GM12878 (cell line): ENCODE results near the gene KTN1. TPM values are rescaled to one million over a fixed set of nuclear protein-coding genes. Genes with fewer than 3 reads are reported as not detected.

Experiments used
- ATAC-seq: fragments of 200-7000 bp; cut with Tn5 transposase; 3 replicates; pipeline ENCODE4 v1.9.1; 2020; ENCODE audit warnings: mild to moderate bottlenecking, moderate library complexity
- BruUV-seq: library from RNA; stranded (reverse); fragments of 400-500 nt; replicated peaks from 2 replicates; lab custom pipeline; 2021; lab: Mats Ljungman, UMichigan
- CTCF ChIA-PET: fragments of 300-600 bp; sonication (Branson Sonifier 250); formaldehyde crosslinking; extraction: SDS; loops from one replicate; lab custom pipeline; 2021; ENCODE audit warnings: inconsistent platforms; lab: Yijun Ruan, JAX
- POLR2A ChIA-PET: fragments of 350-600 bp; formaldehyde crosslinking; extraction: SDS; loops from one replicate; lab custom pipeline; 2021; ENCODE audit warnings: inconsistent platforms; lab: Charles Lee
- RAD21 ChIA-PET: fragments of 300-600 bp; sonication (Branson Sonifier 250); formaldehyde crosslinking; loops from one replicate; lab custom pipeline; 2023; ENCODE audit warnings: antibody characterized with exemption; ENCODE audit not compliant: unreplicated experiment; lab: Charles Lee
- SMC1A ChIA-PET: fragments of 300-600 bp; sonication (Branson Sonifier 250); formaldehyde crosslinking; loops from one replicate; lab custom pipeline; 2023; ENCODE audit not compliant: unreplicated experiment, uncharacterized antibody; lab: Charles Lee
- DNase-seq: peaks from one replicate; pipeline ENCODE4 v3.0.0-alpha.2; 2011; ENCODE audit warnings: low read depth, low spot score
- FAIRE-seq: peaks from 3 replicates; lab custom pipeline; 2011; peaks lifted over from hg19 to GRCh38; lab: Jason Lieb, UNC
- H2AFZ ChIP-seq: 2 replicates; pipeline ENCODE4 v1.6.0; 2011; ENCODE audit warnings: low read depth, low read length, control low read depth; ENCODE audit not compliant: control insufficient read depth
- H3K27ac ChIP-seq: 2 replicates; pipeline ENCODE4 v1.5.1; 2011; ENCODE audit warnings: control low read depth; ENCODE audit not compliant: control insufficient read depth, insufficient read depth
- H3K27me3 ChIP-seq, 2 experiments: replicated peaks in 1 of 2; 2 replicates each; pipeline versions ENCODE4 v1.6.0 to v1.6.1; 2011; ENCODE audit warnings: low read length in 1 of 2; ENCODE audit not compliant: control insufficient read depth in 2 of 2, insufficient read depth in 2 of 2
- H3K36me3 ChIP-seq, 2 experiments: 2 replicates each; pipeline ENCODE4 v1.5.1; 2011; ENCODE audit warnings: low read length in 1 of 2; ENCODE audit not compliant: control insufficient read depth in 2 of 2, insufficient read depth in 2 of 2
- H3K4me1 ChIP-seq: 2 replicates; pipeline ENCODE4 v1.6.1; 2011; ENCODE audit warnings: mild to moderate bottlenecking, low read length, moderate library complexity, mixed read lengths; ENCODE audit not compliant: control insufficient read depth, insufficient read depth
- H3K4me2 ChIP-seq: 2 replicates; pipeline ENCODE4 v1.6.0; 2011; ENCODE audit warnings: control low read depth; ENCODE audit not compliant: control insufficient read depth, insufficient read depth
- H3K4me3 ChIP-seq: fragments of 200-600 bp; sonication (generic); 2 replicates; pipeline ENCODE4 v1.5.1; 2016
- H3K79me2 ChIP-seq: 2 replicates; pipeline ENCODE4 v1.6.0; 2011; ENCODE audit warnings: low read length; ENCODE audit not compliant: control insufficient read depth, insufficient read depth
- H3K9ac ChIP-seq: 2 replicates; pipeline ENCODE4 v1.8.0; 2011; ENCODE audit warnings: low read length, control low read depth, mixed read lengths; ENCODE audit not compliant: control insufficient read depth, insufficient read depth
- H3K9me3 ChIP-seq: replicated peaks from 3 replicates; pipeline ENCODE4 v1.5.1; 2011; ENCODE audit warnings: mild to moderate bottlenecking, low read length; ENCODE audit not compliant: control insufficient read depth, insufficient read depth
- H4K20me1 ChIP-seq: 2 replicates; pipeline ENCODE4 v1.6.0; 2011; ENCODE audit not compliant: control insufficient read depth, insufficient read depth
- HDAC2 ChIP-seq: fragments of 200-600 bp; sonication (generic); IDR thresholded peaks from 2 replicates; pipeline ENCODE4 v1.6.1; 2017
- MLLT1 ChIP-seq: fragments of 450-650 bp; IDR thresholded peaks from 2 replicates; pipeline ENCODE4 v1.6.1; 2016; ENCODE audit warnings: mild to moderate bottlenecking
- MTA3 ChIP-seq: IDR thresholded peaks from 2 replicates; pipeline ENCODE4 v1.6.1; 2012; ENCODE audit warnings: low read length, inconsistent platforms, borderline replicate concordance
- NBN ChIP-seq: fragments of 450-650 bp; IDR thresholded peaks from 2 replicates; pipeline ENCODE4 v1.6.1; 2016
- RBBP5 ChIP-seq: fragments of 200-600 bp; sonication (generic); conservative IDR thresholded peaks from 2 replicates; pipeline ENCODE4 v1.6.1; 2016
- TCF12 ChIP-seq: IDR thresholded peaks from 2 replicates; pipeline ENCODE4 v1.6.1; 2011; ENCODE audit warnings: low read depth, mild to moderate bottlenecking, low read length
- WGBS: methylation state at CpG from one replicate; pipeline ENCODE4 v1.1.6; 2016; ENCODE audit warnings: low lambda C conversion rate; ENCODE audit not compliant: insufficient replicate concordance, insufficient coverage; ENCODE audit errors: missing lambda C conversion rate; 5-methylcytosine and 5-hydroxymethylcytosine counted together
- in situ Hi-C: fragments of 300-500 bp; cut with MboI; formaldehyde crosslinking; loops from 9 replicates; pipeline ENCODE4 v1.14.3; 2018; ENCODE audit warnings: mixed read lengths
- intact Hi-C: fragments of 100-400 bp; cut with micrococcal nuclease; formaldehyde crosslinking; loops from one replicate; pipeline ENCODE4 v1.14.2; 2022; ENCODE audit not compliant: unreplicated experiment
- polyA plus RNA-seq, 11 experiments: library from polyadenylated mRNA; depleted of rRNA in 4 of 11; unstranded in 6 of 11; stranded (reverse) in 5 of 11; fragments of >200 nt; fragmentation: Nextera tagmentation in 4 of 11; fragmentation: Illumina TruSeq in 1 of 11; extraction: Ambion mirVana in 4 of 11; extraction: Trizol in 1 of 11; gene quantifications; 1 replicate in 1 of 11; 2 replicates in 10 of 11; pipeline versions ENCODE4 v1.2.1 to v1.2.3, GENCODE V29; 2011 to 2016; ENCODE audit warnings: inconsistent platforms in 2 of 11, missing spikeins in 2 of 11, low read depth in 1 of 11
- total RNA-seq, 4 experiments: library from RNA; depleted of rRNA in 3 of 4; stranded (reverse); fragments of >200 nt in 3 of 4; fragmentation: Illumina TruSeq in 1 of 4; extraction: Trizol in 1 of 4; gene quantifications; 2 replicates each; pipeline versions ENCODE4 v1.2.1 to v1.2.3, GENCODE V29; 2013 to 2021
- TF ChIP-seq, protein P1 (sequence below): fragments of 450-650 bp; conservative IDR thresholded peaks from 2 replicates; pipeline ENCODE4 v1.6.1; 2017; ENCODE audit warnings: mild to moderate bottlenecking, moderate library complexity

The KTN1 gene
- total and polyA plus RNA-seq, 10 of the 15 experiments (the other 5 are each of a cell fraction or from before 2014, with no cell fraction given), result 50.6 to 154 (median 84.2) TPM

DNA sequence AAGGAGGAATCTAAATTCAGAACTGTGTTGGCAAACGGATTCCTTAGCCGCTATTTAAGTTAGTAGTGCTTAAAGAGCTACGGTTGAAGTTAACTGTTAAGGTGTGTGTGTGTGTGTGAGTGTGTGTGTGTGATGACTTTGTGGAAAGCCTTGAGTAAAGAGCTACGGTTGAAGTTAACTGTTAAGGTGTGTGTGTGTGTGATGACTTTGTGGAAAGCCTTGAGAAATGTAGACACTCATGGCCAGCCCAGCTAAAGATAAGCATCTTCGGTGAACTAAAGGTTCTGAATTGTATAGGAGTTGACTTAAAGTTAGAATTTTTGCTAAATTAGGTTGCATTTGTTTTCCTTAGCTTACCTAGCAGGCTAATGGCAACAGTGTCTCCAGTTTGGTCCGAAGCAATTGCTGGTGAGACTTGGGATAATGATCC lies 1.4 kb downstream of the KTN1 start:
- FAIRE-seq, result peak; percentile 47
- H3K4me1 ChIP-seq, result peaks cover 12% of the 10 kb centered on the region

More for the DNA sequence above, 1.4 kb downstream of the KTN1 start:
- Histone ChIP-seq H3K4me3 (peak overlapping the region; percentile 91), H3K27ac (peak overlapping the region; percentile 85), H3K9ac (peak overlapping the region; percentile 87), H3K79me2 (peaks cover 67% of the 10 kb centered on the region), H3K9me3 (no peaks in the 10 kb centered on the region), H3K27me3 (no peaks in the 10 kb centered on the region), H2AFZ (no peak overlapping the region), H3K36me3 (no peaks in the 10 kb centered on the region), H3K4me2 (peak overlapping the region; percentile 73), H4K20me1 (no peaks in the 10 kb centered on the region)
- CTCF ChIA-PET, result interaction anchor here (0.7 to 1.3 kb wide), 6 partner anchors 9 to 135 kb away, joined by 3 to 9 read pairs (median 3); no protein-coding TSS in a partner anchor
- DNase-seq, result no peak
- peak; percentile 4 for ATAC-seq
- intact Hi-C loops, result loop anchor here (2.0 kb wide), 1 partner anchor 131 kb away; no protein-coding TSS in a partner anchor
- TF ChIP-seq NBN (peak; percentile 58), MLLT1 (peak; percentile 55; the same call in 1 of the 2 replicates), TCF12 (no peak), RBBP5 (no peak), HDAC2 (no peak), MTA3 (0 out of 2 replicates have a peak, but pooled peaks have one; percentile 32)
- TF ChIP-seq, protein P1, sequence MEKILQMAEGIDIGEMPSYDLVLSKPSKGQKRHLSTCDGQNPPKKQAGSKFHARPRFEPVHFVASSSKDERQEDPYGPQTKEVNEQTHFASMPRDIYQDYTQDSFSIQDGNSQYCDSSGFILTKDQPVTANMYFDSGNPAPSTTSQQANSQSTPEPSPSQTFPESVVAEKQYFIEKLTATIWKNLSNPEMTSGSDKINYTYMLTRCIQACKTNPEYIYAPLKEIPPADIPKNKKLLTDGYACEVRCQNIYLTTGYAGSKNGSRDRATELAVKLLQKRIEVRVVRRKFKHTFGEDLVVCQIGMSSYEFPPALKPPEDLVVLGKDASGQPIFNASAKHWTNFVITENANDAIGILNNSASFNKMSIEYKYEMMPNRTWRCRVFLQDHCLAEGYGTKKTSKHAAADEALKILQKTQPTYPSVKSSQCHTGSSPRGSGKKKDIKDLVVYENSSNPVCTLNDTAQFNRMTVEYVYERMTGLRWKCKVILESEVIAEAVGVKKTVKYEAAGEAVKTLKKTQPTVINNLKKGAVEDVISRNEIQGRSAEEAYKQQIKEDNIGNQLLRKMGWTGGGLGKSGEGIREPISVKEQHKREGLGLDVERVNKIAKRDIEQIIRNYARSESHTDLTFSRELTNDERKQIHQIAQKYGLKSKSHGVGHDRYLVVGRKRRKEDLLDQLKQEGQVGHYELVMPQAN, result 0 out of 2 replicates have a peak, but pooled peaks have one; percentile 10
- POLR2A ChIA-PET, result interaction anchor here (0.5 to 1.1 kb wide), 2 partner anchors 131 to 505 kb away, joined by 3 to 4 read pairs; no protein-coding TSS in a partner anchor
- SMC1A ChIA-PET, result interaction anchor here (0.5 to 1.8 kb wide), 11 partner anchors 9 to 154 kb away, joined by 3 to 9 read pairs (median 4); no protein-coding TSS in a partner anchor
- in situ Hi-C loops, result no loop called here
- BruUV-seq, result TSS peak; percentile 54
- RAD21 ChIA-PET, result interaction anchor here (0.7 to 1.4 kb wide), 7 partner anchors 11 to 309 kb away, joined by 3 to 8 read pairs (median 3); no protein-coding TSS in a partner anchor
- WGBS, result 32% methylated on average over 6 of the region's 6 CpGs
